SU-DHL-6 (cell line): ENCODE measurements around the gene USP47.

Experiments used
- H2AFZ ChIP-seq: fragments of 200-600 bp; sonication (generic); 2 replicates; pipeline ENCODE4 v1.6.1; 2014; ENCODE audit warnings: low read depth, mild to moderate bottlenecking, moderate library complexity, mixed read lengths, antibody characterized with exemption, low read length; ENCODE audit not compliant: severe bottlenecking
- H3F3A ChIP-seq: fragments of 200-600 bp; shearing (Covaris generic); 2 replicates; pipeline ENCODE4 v1.6.0; 2016; ENCODE audit warnings: antibody characterized with exemption, mild to moderate bottlenecking; ENCODE audit not compliant: insufficient read depth
- H3K27ac ChIP-seq: fragments of 200-600 bp; sonication (generic); 2 replicates; pipeline ENCODE4 v1.5.1; 2016; ENCODE audit warnings: low read depth, mild to moderate bottlenecking, low read length, moderate library complexity, mixed read lengths
- H3K27me3 ChIP-seq: fragments of 200-600 bp; sonication (generic), shearing (Covaris generic); 2 replicates; pipeline ENCODE4 v1.6.0; 2014; ENCODE audit warnings: mild to moderate bottlenecking, low read length
- H3K36me3 ChIP-seq: fragments of 200-600 bp; sonication (generic); 2 replicates; pipeline ENCODE4 v1.6.1; 2014; ENCODE audit warnings: mild to moderate bottlenecking, low read length, mixed read lengths
- H3K4me2 ChIP-seq: fragments of 300-600, 200-600 bp; shearing (Covaris generic), sonication (generic); 2 replicates; pipeline ENCODE4 v1.6.0; 2014; ENCODE audit warnings: low read length, low read depth, mild to moderate bottlenecking; ENCODE audit not compliant: poor library complexity, severe bottlenecking
- H3K4me3 ChIP-seq: fragments of 200-600 bp; sonication (generic); 2 replicates; pipeline ENCODE4 v1.5.1; 2014; ENCODE audit warnings: antibody characterized with exemption, low read length, mild to moderate bottlenecking, mixed read lengths; ENCODE audit not compliant: insufficient read depth, poor library complexity, severe bottlenecking
- H3K79me2 ChIP-seq: fragments of 200-600 bp; sonication (generic); 2 replicates; pipeline ENCODE4 v1.6.1; 2014; ENCODE audit warnings: mild to moderate bottlenecking, low read length, moderate library complexity; ENCODE audit not compliant: insufficient read depth
- H3K9ac ChIP-seq: fragments of 200-600 bp; sonication (generic); 2 replicates; pipeline ENCODE4 v1.7.0; 2014; ENCODE audit warnings: mild to moderate bottlenecking, low read length
- H3K9me2 ChIP-seq: fragments of 200-600 bp; sonication (generic); replicated peaks from 2 replicates; pipeline ENCODE4 v1.6.1; 2014; ENCODE audit warnings: low read length; ENCODE audit not compliant: insufficient read depth
- H3K9me3 ChIP-seq: fragments of 200-600 bp; sonication (generic); 2 replicates; pipeline ENCODE4 v1.6.1; 2014; ENCODE audit warnings: low read length, mixed read lengths; ENCODE audit not compliant: insufficient read depth
- H4K20me1 ChIP-seq: fragments of 200-600 bp; sonication (generic); 2 replicates; pipeline ENCODE4 v1.6.1; 2014; ENCODE audit warnings: low read depth, mild to moderate bottlenecking, antibody characterized with exemption, low read length, moderate library complexity, mixed read lengths
- CTCF ChIP-seq: fragments of 200-600 bp; sonication (generic); IDR thresholded peaks from one replicate; pipeline ENCODE4 v1.5.1; 2017; ENCODE audit warnings: antibody characterized with exemption, mild to moderate bottlenecking, low read length, moderate library complexity; ENCODE audit not compliant: insufficient read depth, poor library complexity, severe bottlenecking
- EZH2phosphoT487 ChIP-seq: fragments of 200-600 bp; sonication (generic), shearing (Covaris generic); conservative IDR thresholded peaks from 2 replicates; pipeline ENCODE4 v1.6.1; 2018; ENCODE audit warnings: mild to moderate bottlenecking, antibody characterized with exemption, low read length, moderate library complexity, mixed read lengths

The USP47 gene

GRCh38 chr11:12003815-12004214 lies 162.0 kb downstream of the USP47 start:
- Histone ChIP-seq H3K4me3 (no peak overlapping the region), H4K20me1 (no peaks in the 10 kb centered on the region), H3K79me2 (no peaks in the 10 kb centered on the region), H3K36me3 (no peaks in the 10 kb centered on the region), H2AFZ (no peak overlapping the region), H3K4me2 (no peak overlapping the region), H3K9me2 (no peaks in the 10 kb centered on the region), H3K9me3 (no peaks in the 10 kb centered on the region), H3K27me3 (no peaks in the 10 kb centered on the region), H3F3A (no peaks in the 10 kb centered on the region), H3K27ac (no peak overlapping the region), H3K9ac (no peak overlapping the region)
- TF ChIP-seq CTCF (no peak), EZH2phosphoT487 (no peak)

GRCh38 chr11:12005061-12005460 lies 163.3 kb downstream of the USP47 start:
- Histone ChIP-seq H3K27me3 (no peaks in the 10 kb centered on the region), H3K4me2 (no peak overlapping the region), H3K27ac (no peak overlapping the region), H3K9me2 (no peaks in the 10 kb centered on the region), H3K36me3 (no peaks in the 10 kb centered on the region), H3K9me3 (no peaks in the 10 kb centered on the region), H4K20me1 (no peaks in the 10 kb centered on the region), H2AFZ (no peak overlapping the region), H3K9ac (no peak overlapping the region), H3K4me3 (no peak overlapping the region), H3K79me2 (no peaks in the 10 kb centered on the region), H3F3A (no peaks in the 10 kb centered on the region)
- TF ChIP-seq CTCF (no peak), EZH2phosphoT487 (no peak)

GRCh38 chr11:12005476-12005875 lies 163.7 kb downstream of the USP47 start:
- H3K4me2 ChIP-seq, result no peak overlapping the region
- no peaks in the 10 kb centered on the region for H3K9me3 ChIP-seq
- no peaks in the 10 kb centered on the region for H3K27me3 ChIP-seq
- H3K79me2 ChIP-seq, result no peaks in the 10 kb centered on the region
- no peak overlapping the region for H2AFZ ChIP-seq
- H3K4me3 ChIP-seq, result no peak overlapping the region
- no peak overlapping the region for H3K27ac ChIP-seq
- no peak overlapping the region for H3K9ac ChIP-seq
- H4K20me1 ChIP-seq, result no peaks in the 10 kb centered on the region
- H3K9me2 ChIP-seq, result no peaks in the 10 kb centered on the region
- TF ChIP-seq CTCF, result no peak
- no peak for TF ChIP-seq EZH2phosphoT487
- H3F3A ChIP-seq, result no peaks in the 10 kb centered on the region
- H3K36me3 ChIP-seq, result no peaks in the 10 kb centered on the region
